AG08396 (cell line): Measurements from ENCODE around the gene PPM1K.

ENCODE experiments used
- DNase-seq: peaks from one replicate; pipeline ENCODE4 v3.0.0; 2012; ENCODE audit warnings: low spot score, mixed read lengths

PPM1K gene

GRCh38 chr4:88276952-88277710, 7.2 kb downstream of the PPM1K start:
- DNase-seq, result no peak

GRCh38 chr4:88275949-88276515, 8.3 kb downstream of the PPM1K start:
- DNase-seq, result no peak

- peak; percentile 36 for DNase-seq
These were observed 8.8 kb downstream of the PPM1K start for GRCh38 chr4:88275516-88275915.

- DNase-seq, result no peak
These were observed 15.4 kb downstream of the PPM1K start for GRCh38 chr4:88268913-88269312.

- DNase-seq, result no peak
These were observed 20.0 kb downstream of the PPM1K start for GRCh38 chr4:88264336-88264735.

- DNase-seq, result no peak
These were observed 26.6 kb downstream of the PPM1K start for GRCh38 chr4:88257726-88258125.

GRCh38 chr4:88255111-88255510, 29.2 kb downstream of the PPM1K start:
- DNase-seq, result no peak

- no peak for DNase-seq
These were observed 32.4 kb downstream of the PPM1K start for GRCh38 chr4:88251924-88252323.

- no peak for DNase-seq
These were observed 37.2 kb downstream of the PPM1K start for GRCh38 chr4:88247148-88247547.

GRCh38 chr4:88246600-88246999, 37.8 kb downstream of the PPM1K start:
- no peak for DNase-seq

GRCh38 chr4:88244816-88245579, 39.4 kb downstream of the PPM1K start:
- no peak for DNase-seq

GRCh38 chr4:88244056-88244455, 40.3 kb downstream of the PPM1K start:
- DNase-seq, result no peak

- DNase-seq, result no peak
These were observed 42.2 kb downstream of the PPM1K start for GRCh38 chr4:88242144-88242543.

GRCh38 chr4:88240297-88240714, 44.1 kb downstream of the PPM1K start:
- DNase-seq, result no peak

GRCh38 chr4:88230969-88231771, 53.2 kb downstream of the PPM1K start:
- peak; percentile 18 for DNase-seq

- no peak for DNase-seq
These were observed 53.9 kb downstream of the PPM1K start for GRCh38 chr4:88230461-88230891.

- DNase-seq, result no peak
These were observed 56.6 kb downstream of the PPM1K start for GRCh38 chr4:88227734-88228133.

- DNase-seq, result no peak
These were observed 58.2 kb downstream of the PPM1K start for GRCh38 chr4:88226143-88226542.

- no peak for DNase-seq
These were observed 58.9 kb downstream of the PPM1K start for GRCh38 chr4:88225232-88226105.

GRCh38 chr4:88223516-88223915, 60.8 kb downstream of the PPM1K start:
- DNase-seq, result no peak

GRCh38 chr4:88219099-88219498, 65.3 kb downstream of the PPM1K start:
- DNase-seq, result peak; percentile 35
